ENCODE results near the gene HGFAC.

DNA sequence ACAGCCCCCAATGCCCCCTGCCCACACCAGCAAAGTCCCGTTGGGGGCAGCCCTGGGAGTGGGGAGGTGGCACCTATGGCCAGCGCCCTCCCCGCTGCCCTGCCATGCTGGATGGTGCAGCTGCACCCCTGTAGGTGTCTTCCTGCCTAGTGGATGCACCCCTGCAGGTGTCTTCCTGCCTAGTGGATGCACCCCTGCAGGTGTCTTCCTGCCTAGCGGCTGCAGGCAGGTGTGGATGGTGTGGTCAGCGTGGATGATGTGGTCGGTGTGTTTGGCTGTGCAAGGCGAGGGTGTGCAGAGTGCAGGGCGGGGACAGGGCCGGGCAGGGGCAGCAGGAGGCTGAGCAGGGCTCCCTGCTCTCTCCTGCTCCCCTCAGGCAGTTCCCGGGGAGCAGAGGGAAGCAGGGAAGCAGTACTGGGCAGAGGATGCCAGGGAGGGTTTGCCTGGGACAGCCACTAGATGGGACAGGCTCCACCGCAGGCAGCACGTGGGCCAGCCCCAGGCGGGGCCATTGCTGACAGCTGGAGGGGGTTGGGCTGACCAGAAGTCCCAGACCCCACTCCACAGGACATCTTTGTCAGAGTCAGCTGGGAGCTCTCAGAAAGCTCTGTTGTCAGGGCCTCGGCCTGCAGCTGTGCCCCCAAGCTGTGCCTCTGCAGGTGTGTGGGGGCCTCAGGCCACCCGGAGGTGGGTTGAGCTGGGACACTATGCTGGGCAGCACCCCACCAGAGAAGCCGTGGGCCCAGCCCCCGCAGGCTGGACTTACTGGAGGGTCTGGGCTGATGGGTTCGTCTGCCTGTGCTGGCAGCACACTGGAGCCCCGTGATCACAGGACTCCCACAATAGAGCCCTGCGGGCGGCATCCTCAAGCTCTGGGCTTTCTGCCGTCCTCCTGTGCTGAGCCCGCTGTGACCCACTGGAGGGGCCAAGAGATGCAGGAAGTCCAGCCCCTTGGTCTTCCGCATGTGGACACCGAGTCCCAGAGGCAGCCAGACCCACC lies 45.1 kb downstream of the HGFAC start:
- no peak for TF ChIP-seq POLR2A (IDR thresholded peaks at IDR 0.05; ENCODE audit: low read depth, low read length)
- TF ChIP-seq TAF1 (IDR thresholded peaks at IDR 0.05; ENCODE audit: low read depth, low read length) = no peak
- TF ChIP-seq POLR2AphosphoS5 (IDR thresholded peaks at IDR 0.05; ENCODE audit: low read depth, low read length) = no peak

Data from GM12891 (cell line).